SJSA1 (cell line): Measurements from ENCODE around the gene PTPN22. TPM values are rescaled to one million over a fixed set of nuclear protein-coding genes. Genes with fewer than 3 reads are reported as not detected.

Experiments
- DNase-seq, 2 experiments: peaks; one replicate each; pipeline ENCODE4 v3.0.0-alpha.2; 2015 to 2020; ENCODE audit warnings: low spot score in 2 of 2, low read depth in 1 of 2
- H3K27ac ChIP-seq: fragments of 250-450 bp; sonication (Bioruptor Pico); 2 replicates; pipeline ENCODE4 v1.5.1; 2020; ENCODE audit warnings: mild to moderate bottlenecking, moderate library complexity
- H3K27me3 ChIP-seq: fragments of 250-450 bp; sonication (Bioruptor Pico); replicated peaks from 2 replicates; pipeline ENCODE4 v1.5.1; 2020; ENCODE audit warnings: mild to moderate bottlenecking, moderate library complexity
- H3K36me3 ChIP-seq: fragments of 250-450 bp; sonication (Bioruptor Pico); 2 replicates; pipeline ENCODE4 v1.5.1; 2020; ENCODE audit warnings: mild to moderate bottlenecking
- H3K4me1 ChIP-seq: fragments of 250-450 bp; sonication (Bioruptor Pico); replicated peaks from 2 replicates; pipeline ENCODE4 v1.6.1; 2021; ENCODE audit warnings: mild to moderate bottlenecking
- H3K4me3 ChIP-seq: fragments of 250-450 bp; sonication (Bioruptor Pico); 2 replicates; pipeline ENCODE4 v1.5.1; 2020; ENCODE audit warnings: mild to moderate bottlenecking
- H3K9me3 ChIP-seq: fragments of 250-450 bp; sonication (Bioruptor Pico); replicated peaks from 2 replicates; pipeline ENCODE4 v1.5.1; 2020; ENCODE audit warnings: mild to moderate bottlenecking
- total RNA-seq: library from RNA; depleted of rRNA; stranded (reverse); fragments of >200 nt; shearing (Covaris generic); gene quantifications from 2 replicates; pipeline ENCODE4 v1.2.3, GENCODE V29; 2014

PTPN22 gene
- total RNA-seq, 1 experiment from 2014 or later, result 1.5 TPM

GRCh38 chr1:113874012-113874879, 2.7 kb upstream of the PTPN22 start:
- DNase-seq, result no peak
- Histone ChIP-seq H3K4me3 (no peak overlapping the region), H3K27ac (no peak overlapping the region), H3K4me1 (peaks cover 12% of the 10 kb centered on the region), H3K9me3 (no peaks in the 10 kb centered on the region), H3K27me3 (no peaks in the 10 kb centered on the region), H3K36me3 (no peaks in the 10 kb centered on the region)

- H3K4me3 ChIP-seq, result no peak overlapping the region
- no peak for DNase-seq
- no peaks in the 10 kb centered on the region for H3K27me3 ChIP-seq
- no peaks in the 10 kb centered on the region for H3K36me3 ChIP-seq
- no peak overlapping the region for H3K27ac ChIP-seq
- H3K9me3 ChIP-seq, result no peaks in the 10 kb centered on the region
- peaks cover 27% of the 10 kb centered on the region for H3K4me1 ChIP-seq
Observed at GRCh38 chr1:113872219-113872935, 865 bp upstream of the PTPN22 start.

GRCh38 chr1:113870778-113871177, 734 bp downstream of the PTPN22 start:
- H3K9me3 ChIP-seq, result no peaks in the 10 kb centered on the region
- no peak for DNase-seq
- no peaks in the 10 kb centered on the region for H3K36me3 ChIP-seq
- no peaks in the 10 kb centered on the region for H3K27me3 ChIP-seq
- H3K4me3 ChIP-seq, result no peak overlapping the region
- H3K27ac ChIP-seq, result no peak overlapping the region
- peaks cover 27% of the 10 kb centered on the region for H3K4me1 ChIP-seq

GRCh38 chr1:113868387-113869083, 3.0 kb downstream of the PTPN22 start:
- no peak for DNase-seq
- Histone ChIP-seq H3K27me3 (no peaks in the 10 kb centered on the region), H3K27ac (no peak overlapping the region), H3K9me3 (no peaks in the 10 kb centered on the region), H3K36me3 (no peaks in the 10 kb centered on the region), H3K4me3 (no peak overlapping the region), H3K4me1 (peaks cover 27% of the 10 kb centered on the region)

GRCh38 chr1:113861641-113862040, 9.9 kb downstream of the PTPN22 start:
- H3K4me3 ChIP-seq, result no peak overlapping the region
- no peaks in the 10 kb centered on the region for H3K36me3 ChIP-seq
- no peaks in the 10 kb centered on the region for H3K9me3 ChIP-seq
- peaks cover 25% of the 10 kb centered on the region for H3K4me1 ChIP-seq
- peak overlapping the region; percentile 89 for H3K27ac ChIP-seq
- DNase-seq, result no peak
- H3K27me3 ChIP-seq, result no peaks in the 10 kb centered on the region

GRCh38 chr1:113860891-113861290, 10.6 kb downstream of the PTPN22 start:
- Histone ChIP-seq H3K4me1 (peaks cover 25% of the 10 kb centered on the region), H3K27ac (peak overlapping the region; percentile 89), H3K4me3 (peak overlapping the region; percentile 7)

GRCh38 chr1:113859478-113860175, 11.9 kb downstream of the PTPN22 start:
- Histone ChIP-seq H3K27me3 (no peaks in the 10 kb centered on the region), H3K4me3 (no peak overlapping the region), H3K4me1 (peaks cover 25% of the 10 kb centered on the region), H3K27ac (no peak overlapping the region), H3K36me3 (no peaks in the 10 kb centered on the region), H3K9me3 (no peaks in the 10 kb centered on the region)
- no peak for DNase-seq

More at GRCh38 chr1:113860891-113861290, 10.6 kb downstream of the PTPN22 start:
- H3K27me3 ChIP-seq, result no peaks in the 10 kb centered on the region
- H3K9me3 ChIP-seq, result no peaks in the 10 kb centered on the region
- no peaks in the 10 kb centered on the region for H3K36me3 ChIP-seq
- DNase-seq, result peak in 1 of 2 experiments; percentile 84

- Histone ChIP-seq H3K4me3 (no peak overlapping the region), H3K27ac (no peak overlapping the region), H3K4me1 (peaks cover 25% of the 10 kb centered on the region), H3K36me3 (no peaks in the 10 kb centered on the region), H3K27me3 (no peaks in the 10 kb centered on the region), H3K9me3 (no peaks in the 10 kb centered on the region)
- DNase-seq, result no peak
Observed at GRCh38 chr1:113858982-113859381, 12.5 kb downstream of the PTPN22 start.

- Histone ChIP-seq H3K36me3 (no peaks in the 10 kb centered on the region), H3K27ac (no peak overlapping the region), H3K4me3 (no peak overlapping the region), H3K9me3 (no peaks in the 10 kb centered on the region), H3K4me1 (peaks cover 25% of the 10 kb centered on the region), H3K27me3 (no peaks in the 10 kb centered on the region)
- no peak for DNase-seq
Observed at GRCh38 chr1:113858418-113858817, 13.1 kb downstream of the PTPN22 start.

- DNase-seq, result no peak
- Histone ChIP-seq H3K27me3 (no peaks in the 10 kb centered on the region), H3K36me3 (no peaks in the 10 kb centered on the region), H3K4me1 (peaks cover 25% of the 10 kb centered on the region), H3K27ac (no peak overlapping the region), H3K9me3 (no peaks in the 10 kb centered on the region), H3K4me3 (no peak overlapping the region)
Observed at GRCh38 chr1:113857776-113858175, 13.7 kb downstream of the PTPN22 start.

- DNase-seq, result no peak
- H3K4me1 ChIP-seq, result peaks cover 20% of the 10 kb centered on the region
Observed at GRCh38 chr1:113856401-113856790, 15.1 kb downstream of the PTPN22 start.

GRCh38 chr1:113855630-113856400, 15.7 kb downstream of the PTPN22 start:
- H3K27ac ChIP-seq, result no peak overlapping the region
- no peaks in the 10 kb centered on the region for H3K9me3 ChIP-seq
- DNase-seq, result no peak
- H3K36me3 ChIP-seq, result no peaks in the 10 kb centered on the region
- no peak overlapping the region for H3K4me3 ChIP-seq
- peaks cover 14% of the 10 kb centered on the region for H3K4me1 ChIP-seq
- H3K27me3 ChIP-seq, result no peaks in the 10 kb centered on the region

More at GRCh38 chr1:113856401-113856790, 15.1 kb downstream of the PTPN22 start:
- H3K27ac ChIP-seq, result no peak overlapping the region
- H3K9me3 ChIP-seq, result no peaks in the 10 kb centered on the region
- H3K27me3 ChIP-seq, result no peaks in the 10 kb centered on the region
- no peak overlapping the region for H3K4me3 ChIP-seq
- H3K36me3 ChIP-seq, result no peaks in the 10 kb centered on the region

GRCh38 chr1:113854234-113854633, 17.3 kb downstream of the PTPN22 start:
- Histone ChIP-seq H3K4me3 (no peak overlapping the region), H3K27me3 (no peaks in the 10 kb centered on the region), H3K4me1 (peaks cover under 1% of the 10 kb centered on the region; the same call in 1 of the 2 replicates), H3K27ac (no peak overlapping the region), H3K36me3 (no peaks in the 10 kb centered on the region), H3K9me3 (no peaks in the 10 kb centered on the region)
- no peak for DNase-seq
